K562 (cell line): Measurements from ENCODE around the gene PNMA3.
A peak's percentile ranks its signal among the peaks of the same experiment; 100 is the strongest.

Experiments
- ATF2 ChIP-seq: sonication (generic); formaldehyde crosslinking; IDR thresholded peaks from 2 replicates; pipeline ENCODE4 v1.8.1; 2022; ENCODE audit warnings: missing genetic modification reagents
- BRCA1 ChIP-seq, 2 experiments: fragments of 450-650 bp in 1 of 2; sonication (generic) in 1 of 2; formaldehyde crosslinking in 1 of 2; IDR thresholded peaks; 2 replicates each; pipeline versions ENCODE4 v1.5.0 to v1.6.1; 2017 to 2020; ENCODE audit warnings: mild to moderate bottlenecking in 1 of 2, missing genetic modification reagents in 1 of 2
- CREB1 ChIP-seq, 2 experiments: sonication (generic) in 1 of 2; formaldehyde crosslinking in 1 of 2; IDR thresholded peaks; 2 replicates each; pipeline versions ENCODE4 v1.6.1 to v1.8.0; 2012 to 2022; ENCODE audit warnings: inconsistent platforms in 1 of 2, mild to moderate bottlenecking in 1 of 2, missing genetic modification reagents in 1 of 2, moderate library complexity in 1 of 2
- EGR1 ChIP-seq: fragments of 450-650 bp; conservative IDR thresholded peaks from 2 replicates; pipeline ENCODE4 v1.6.1; 2017; ENCODE audit warnings: mild to moderate bottlenecking
- ELF1 ChIP-seq: fragments of 200-800 bp; sonication (Bioruptor generic); IDR thresholded peaks from 2 replicates; pipeline ENCODE4 v1.6.1; 2016; ENCODE audit warnings: missing genetic modification characterization, missing compliant biosample characterization
- FUS ChIP-seq: fragments of 200-400 bp; formaldehyde crosslinking; optimal IDR thresholded peaks from 2 replicates; pipeline ENCODE3; 2017; ENCODE audit warnings: low read depth, low read length
- GATA2 ChIP-seq: sonication (generic); formaldehyde crosslinking; IDR thresholded peaks from 2 replicates; pipeline ENCODE4 v1.4.0; 2020; ENCODE audit warnings: mild to moderate bottlenecking, missing genetic modification reagents
- KDM5B ChIP-seq: fragments of 200-600 bp; sonication (generic); IDR thresholded peaks from 2 replicates; pipeline ENCODE4 v1.6.1; 2012; ENCODE audit warnings: low read depth, mild to moderate bottlenecking, moderate library complexity, low read length, control low read depth, inconsistent platforms; ENCODE audit not compliant: insufficient replicate concordance
- POLR2A ChIP-seq: fragments of 450-650 bp; conservative IDR thresholded peaks from 2 replicates; pipeline ENCODE4 v1.6.1; 2016
- SP2 ChIP-seq: IDR thresholded peaks from 2 replicates; pipeline ENCODE4 v1.6.1; 2011; ENCODE audit warnings: mild to moderate bottlenecking, low read depth, low read length, moderate library complexity; ENCODE audit not compliant: poor library complexity, severe bottlenecking; ENCODE audit errors: extremely low read depth
- ZNF124 ChIP-seq: sonication (generic); formaldehyde crosslinking; IDR thresholded peaks from 2 replicates; pipeline ENCODE4 v1.8.1; 2022; ENCODE audit warnings: missing genetic modification reagents
- ZNF699 ChIP-seq: fragments of 250-450 bp; sonication (Bioruptor Pico); IDR thresholded peaks from 2 replicates; pipeline ENCODE4 v1.8.0; 2021; ENCODE audit warnings: mild to moderate bottlenecking, moderate library complexity; ENCODE audit not compliant: insufficient replicate concordance
- TF ChIP-seq, protein P1 (sequence below), 3 experiments: IDR thresholded peaks in 2 of 3; conservative IDR thresholded peaks in 1 of 3; 2 replicates each; pipeline ENCODE4 v1.5.1; 2011 to 2012; ENCODE audit warnings: low read length in 3 of 3, mild to moderate bottlenecking in 3 of 3, control low read depth in 2 of 3, improper control_type of control experiment in 1 of 3, inconsistent platforms in 1 of 3, low read depth in 1 of 3, mixed read lengths in 1 of 3, moderate library complexity in 1 of 3; ENCODE audit not compliant: insufficient read depth in 2 of 3

DNA sequence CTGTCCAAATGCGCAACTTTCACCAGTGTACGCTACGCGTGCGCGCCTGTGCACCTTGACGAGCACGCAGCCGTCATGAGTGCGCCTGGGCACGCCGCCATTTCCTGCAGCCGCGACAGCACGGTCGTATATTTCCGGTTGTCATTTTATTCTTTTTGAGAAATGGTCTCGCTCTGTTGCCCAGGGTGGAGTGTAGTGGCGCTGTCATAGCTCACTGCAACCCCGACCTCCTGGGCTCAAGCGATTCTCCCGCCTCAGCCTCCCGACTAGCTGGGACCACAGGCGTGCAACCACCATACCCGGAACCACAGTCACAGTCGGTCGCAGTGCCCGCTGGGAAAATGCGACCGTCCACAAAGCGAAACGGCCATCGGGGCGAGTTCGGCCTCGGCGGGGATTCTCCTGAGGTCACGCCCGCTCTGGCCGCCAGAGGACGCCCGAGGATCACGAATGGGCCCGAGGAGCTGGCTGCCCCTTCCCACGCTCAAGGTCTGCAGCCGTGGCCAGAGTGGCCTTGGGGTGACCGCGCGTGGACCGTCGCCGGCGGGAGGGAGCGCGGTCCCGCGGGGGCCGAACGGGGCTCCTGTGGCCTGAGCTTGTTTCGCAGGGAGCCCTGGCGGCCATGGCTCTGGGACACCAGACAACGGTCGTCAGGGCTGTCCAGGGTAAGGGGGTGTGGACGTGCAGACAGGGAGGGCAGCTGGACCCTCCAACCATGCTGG, 23.7 kb upstream of the PNMA3 start:
- TF ChIP-seq BRCA1 (IDR thresholded peaks at IDR 0.05) (no peak), BRCA1 (CRISPR knock-in tag; IDR thresholded peaks at IDR 0.05) (no peak), KDM5B (no peak), ZNF699 (CRISPR knock-in tag) (no peak), EGR1 (peak; percentile 50), CREB1 (IDR thresholded peaks at IDR 0.05) (no peak), CREB1 (CRISPR knock-in tag; IDR thresholded peaks at IDR 0.05) (no peak), FUS (no peak), ZNF124 (CRISPR knock-in tag) (no peak), ATF2 (CRISPR knock-in tag) (no peak), ELF1 (tag) (peak; percentile 41; the same call in 1 of the 2 replicates), POLR2A (no peak), SP2 (no peak), GATA2 (CRISPR knock-in tag) (no peak)
- TF ChIP-seq, protein P1, sequence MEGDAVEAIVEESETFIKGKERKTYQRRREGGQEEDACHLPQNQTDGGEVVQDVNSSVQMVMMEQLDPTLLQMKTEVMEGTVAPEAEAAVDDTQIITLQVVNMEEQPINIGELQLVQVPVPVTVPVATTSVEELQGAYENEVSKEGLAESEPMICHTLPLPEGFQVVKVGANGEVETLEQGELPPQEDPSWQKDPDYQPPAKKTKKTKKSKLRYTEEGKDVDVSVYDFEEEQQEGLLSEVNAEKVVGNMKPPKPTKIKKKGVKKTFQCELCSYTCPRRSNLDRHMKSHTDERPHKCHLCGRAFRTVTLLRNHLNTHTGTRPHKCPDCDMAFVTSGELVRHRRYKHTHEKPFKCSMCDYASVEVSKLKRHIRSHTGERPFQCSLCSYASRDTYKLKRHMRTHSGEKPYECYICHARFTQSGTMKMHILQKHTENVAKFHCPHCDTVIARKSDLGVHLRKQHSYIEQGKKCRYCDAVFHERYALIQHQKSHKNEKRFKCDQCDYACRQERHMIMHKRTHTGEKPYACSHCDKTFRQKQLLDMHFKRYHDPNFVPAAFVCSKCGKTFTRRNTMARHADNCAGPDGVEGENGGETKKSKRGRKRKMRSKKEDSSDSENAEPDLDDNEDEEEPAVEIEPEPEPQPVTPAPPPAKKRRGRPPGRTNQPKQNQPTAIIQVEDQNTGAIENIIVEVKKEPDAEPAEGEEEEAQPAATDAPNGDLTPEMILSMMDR (IDR thresholded peaks at IDR 0.05 in 2 of 3, conservative IDR thresholded peaks at IDR 0.05 in 1 of 3; ENCODE audit: insufficient read depth in 2 of 3, low read depth in 1 of 3, low read length in 3 of 3): peak; percentile 84 to 87 (median 86)
